HG03439 (cell line): ENCODE results near the gene FITM1.

ENCODE experiments used
- ATAC-seq: cut with Tn5 transposase; IDR thresholded peaks from one replicate; pipeline ENCODE4 v1.9.1; 2021; ENCODE audit warnings: mild to moderate bottlenecking, moderate library complexity; ENCODE audit not compliant: unreplicated experiment

The FITM1 gene

DNA sequence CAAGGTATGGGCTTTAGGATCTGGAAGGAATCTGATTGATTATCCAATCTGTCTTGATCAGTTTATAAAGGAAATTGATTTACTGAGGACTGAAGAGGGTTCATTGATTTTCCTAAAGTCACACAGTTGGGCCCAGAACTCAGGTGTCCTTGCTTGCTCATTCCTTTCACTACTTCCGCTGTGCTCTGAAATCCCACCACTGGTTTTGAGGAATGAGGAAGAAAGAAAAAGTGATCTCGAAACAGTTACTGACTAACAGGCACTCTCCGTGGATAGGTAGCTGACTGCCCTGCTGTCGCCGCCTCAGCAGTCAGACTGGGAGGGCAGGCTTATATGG is at the start of gene FITM1:
Gene FITM1, plus strand, starts transcription at position 280 of the 337 bp plus-strand sequence. CDS start 905 bp downstream, outside the sequence.
- ATAC-seq, result no peak

- ATAC-seq, result peak; percentile 84
Measured at GRCh38 chr14:24080888-24081738, 49.3 kb upstream of the FITM1 start.

DNA sequence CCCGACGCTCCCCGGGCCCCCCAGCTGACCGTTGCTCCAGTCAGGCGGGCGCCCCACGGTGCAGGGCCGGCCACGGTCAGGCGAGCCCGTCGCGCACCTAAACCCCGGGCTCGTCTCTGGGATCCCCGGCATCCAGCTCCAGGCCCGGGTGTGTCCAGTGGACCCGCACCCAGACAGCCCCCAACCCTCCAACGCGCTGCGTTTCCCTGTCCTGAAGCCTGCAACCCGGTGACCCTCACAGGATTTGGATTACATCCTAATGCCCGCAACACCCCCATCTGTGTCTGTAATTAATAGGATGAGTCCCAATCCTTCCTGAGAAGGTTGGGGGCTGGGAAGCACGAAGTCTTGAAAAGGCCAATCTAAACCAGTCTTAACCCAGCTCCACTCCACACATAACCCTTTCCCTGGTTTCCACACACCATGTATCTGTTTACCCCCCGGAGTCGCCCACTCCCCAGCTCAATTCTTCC is 48.7 kb upstream of the FITM1 start:
- ATAC-seq, result no peak

DNA sequence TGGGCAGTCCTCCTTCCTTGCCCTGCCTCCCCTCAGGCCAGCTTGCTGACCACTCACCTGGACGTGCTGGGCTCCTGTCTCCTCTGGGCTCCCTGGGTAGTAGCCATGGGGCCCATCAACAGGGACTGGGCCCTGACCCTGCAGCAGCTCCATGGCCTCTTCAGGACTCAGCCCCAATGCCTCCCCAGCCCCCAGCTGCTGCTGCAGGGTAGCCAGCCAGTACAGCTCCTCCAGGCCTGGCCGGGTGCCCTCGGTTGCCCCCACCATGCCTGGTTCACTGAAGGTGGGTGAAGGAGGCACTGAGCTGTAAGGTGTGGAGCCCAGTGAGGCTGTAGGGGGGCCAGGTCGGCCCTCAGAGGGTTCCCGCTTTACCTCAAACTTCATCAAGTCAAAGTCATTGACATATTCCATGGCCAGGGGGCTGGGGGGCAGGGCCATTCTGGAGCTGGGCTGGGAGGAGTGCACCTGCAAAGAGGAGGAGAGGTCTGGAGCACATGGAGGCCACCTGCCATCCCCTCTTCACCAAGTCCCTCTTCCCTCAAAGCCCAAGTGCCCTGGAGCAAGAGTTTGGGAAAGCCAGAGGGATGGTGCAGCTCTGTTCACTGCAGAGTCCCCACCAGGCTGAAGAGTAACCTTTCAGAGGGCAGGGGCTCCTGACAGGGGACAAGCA is 47.9 kb upstream of the FITM1 start:
- ATAC-seq, result no peak

- ATAC-seq, result no peak
Measured at GRCh38 chr14:24083462-24083861, 47.0 kb upstream of the FITM1 start.

DNA sequence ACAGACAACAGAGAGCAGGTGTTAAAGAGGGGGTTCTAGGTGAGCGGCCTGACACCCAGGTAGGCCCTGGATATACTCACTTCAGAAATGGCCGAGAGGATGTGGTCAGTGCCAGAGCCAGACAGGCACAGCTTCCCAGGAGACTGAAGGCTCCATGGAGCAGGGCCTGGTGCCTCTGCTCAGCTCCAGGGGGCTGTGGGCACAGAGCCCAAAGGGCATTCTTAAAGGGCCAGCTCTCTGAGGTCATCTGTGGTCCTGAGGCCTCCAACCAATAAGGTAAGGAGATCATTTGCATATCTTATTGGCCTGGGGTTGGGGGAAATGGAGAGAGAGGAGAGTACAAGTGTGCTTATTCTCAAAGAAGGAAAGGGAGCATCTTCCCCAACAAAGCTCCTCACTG is 46.0 kb upstream of the FITM1 start:
- no peak for ATAC-seq

DNA sequence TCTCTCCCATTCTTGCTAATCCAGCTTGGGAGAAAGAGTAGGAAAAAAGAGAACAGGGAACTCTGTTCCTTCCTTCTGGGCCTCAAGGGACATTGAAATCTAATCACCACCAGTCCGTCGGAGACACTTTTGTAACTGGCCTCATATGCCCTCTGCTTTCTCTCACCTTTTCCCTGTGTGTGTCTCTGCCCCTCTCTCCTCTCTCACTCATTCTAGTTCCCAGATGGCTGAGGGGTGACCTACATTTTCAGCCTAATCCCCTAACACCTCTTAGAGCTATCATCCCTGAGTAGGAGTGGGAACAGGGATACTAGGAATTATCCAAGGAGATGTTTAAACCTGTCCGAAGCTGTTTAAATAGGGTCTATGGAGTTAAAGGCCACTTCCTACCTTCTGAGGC is 45.2 kb upstream of the FITM1 start:
- ATAC-seq, result no peak

DNA sequence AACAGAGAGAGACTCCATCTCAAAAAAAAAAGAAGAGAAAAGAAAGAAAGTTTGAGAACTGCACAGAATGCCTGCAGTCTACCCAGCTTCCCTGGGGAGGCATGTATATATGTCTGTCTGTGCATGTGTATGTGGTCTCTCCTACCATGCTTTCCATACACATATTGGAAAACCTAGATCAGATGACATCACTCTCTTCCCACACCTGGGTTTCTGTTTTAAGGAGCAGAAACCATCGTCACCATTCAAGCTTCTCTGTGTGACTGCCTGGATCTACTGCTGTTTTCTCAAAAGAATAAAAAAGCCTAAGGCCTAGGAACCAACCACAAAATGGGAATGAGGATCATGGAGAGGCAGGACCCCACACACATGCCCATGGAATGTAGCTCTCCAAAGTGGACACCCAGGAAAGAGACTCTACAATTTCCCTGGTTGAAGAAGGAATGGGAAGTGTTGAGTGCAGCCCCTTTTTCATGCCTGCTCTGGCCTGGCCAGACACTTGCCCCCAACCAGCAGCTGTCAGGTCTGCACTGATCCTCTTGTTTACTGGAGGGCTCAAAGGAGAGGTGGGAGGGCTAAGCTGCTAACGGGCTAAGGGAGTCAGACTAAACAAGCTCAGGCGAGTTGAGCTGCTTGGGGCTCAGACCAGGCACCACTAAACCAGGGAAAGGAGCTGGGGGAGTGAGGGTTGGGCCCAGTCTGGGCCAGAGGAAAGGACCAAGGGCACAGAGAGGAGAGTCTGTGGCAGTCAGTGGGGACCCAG is 44.1 kb upstream of the FITM1 start:
- no peak for ATAC-seq

GRCh38 chr14:24087004-24087403 is 43.5 kb upstream of the FITM1 start:
- no peak for ATAC-seq

DNA sequence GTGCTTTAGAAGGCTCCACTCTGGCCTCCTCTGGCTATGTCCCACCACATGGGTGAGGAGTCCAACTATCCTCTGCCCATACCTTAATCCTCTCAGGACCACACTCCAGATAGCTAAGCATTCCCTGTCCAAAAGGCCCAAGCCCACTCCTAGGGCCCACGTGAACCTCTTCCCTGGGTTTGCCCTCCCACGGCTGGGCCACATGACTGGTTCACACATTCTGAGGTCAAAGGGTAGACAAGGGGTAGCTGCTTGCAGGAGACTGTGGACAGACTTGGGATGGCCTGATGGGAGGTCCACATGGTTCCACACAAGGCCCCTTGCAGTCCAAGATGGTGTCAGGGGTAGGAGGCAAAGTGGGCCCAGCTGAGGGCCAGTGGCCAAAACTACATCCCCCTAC is 42.4 kb upstream of the FITM1 start:
- no peak for ATAC-seq

DNA sequence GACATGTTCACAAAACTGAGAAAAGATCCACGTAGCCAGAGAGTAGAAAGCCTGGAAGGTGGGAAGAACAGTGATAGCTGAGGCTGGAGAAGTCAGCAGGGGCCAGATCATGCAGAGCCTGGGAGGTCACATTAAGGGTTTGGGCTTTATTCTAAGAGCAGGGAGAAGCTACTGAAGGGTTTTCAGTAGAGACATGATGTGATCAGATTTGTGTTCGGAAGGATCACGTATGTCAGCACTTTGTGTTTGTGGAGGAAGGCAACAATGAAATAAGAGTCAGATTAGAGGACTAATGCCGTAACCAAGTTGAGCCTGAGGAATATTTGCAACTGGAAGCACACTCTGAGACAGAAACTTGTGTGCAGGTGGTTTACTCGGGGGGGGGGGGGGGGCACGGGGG is 40.6 kb upstream of the FITM1 start:
- ATAC-seq, result no peak

- no peak for ATAC-seq
Measured at GRCh38 chr14:24092110-24092504, 38.4 kb upstream of the FITM1 start.

GRCh38 chr14:24092505-24093206 is 37.8 kb upstream of the FITM1 start:
- ATAC-seq, result no peak

DNA sequence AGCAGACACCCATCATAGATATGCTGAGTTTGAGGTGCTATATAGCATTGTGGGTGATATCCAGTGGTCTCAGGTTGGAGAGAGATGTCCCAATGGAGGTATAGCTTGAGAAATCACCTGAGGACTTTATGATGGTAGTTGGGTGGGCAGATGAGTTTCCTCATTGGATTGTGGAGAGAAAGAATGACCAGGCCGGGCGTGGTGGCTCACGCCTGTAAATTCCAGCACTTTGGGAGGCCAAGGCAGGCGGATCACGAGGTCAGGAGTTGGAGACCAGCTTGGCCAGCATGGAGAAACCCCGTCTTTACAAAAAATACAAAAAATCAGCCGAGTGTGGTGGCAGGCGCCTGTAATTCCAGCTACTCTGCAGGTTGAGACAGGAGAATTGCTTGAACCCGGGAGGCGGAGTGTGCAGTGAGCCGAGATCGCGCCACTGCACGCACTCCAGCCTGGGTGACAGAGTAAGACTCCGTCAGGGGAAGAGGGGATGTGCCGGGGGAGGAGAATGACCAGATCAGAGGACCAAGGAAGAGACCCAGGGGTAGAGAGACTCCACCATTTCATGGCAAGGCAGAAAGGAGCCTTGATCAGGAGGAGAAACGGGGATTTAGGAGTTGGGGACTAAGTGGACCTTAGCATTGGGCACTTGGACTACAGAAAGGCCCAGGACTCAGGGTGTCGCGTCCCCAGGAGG is 37.1 kb upstream of the FITM1 start:
- no peak for ATAC-seq

- ATAC-seq, result peak; percentile 53
Measured at GRCh38 chr14:24093901-24094840, 36.3 kb upstream of the FITM1 start, which contains the start of gene PCK2. Gene PCK2 (plus strand): TSS chr14:24094311. CDS start chr14:24094406, 95 bp downstream.

DNA sequence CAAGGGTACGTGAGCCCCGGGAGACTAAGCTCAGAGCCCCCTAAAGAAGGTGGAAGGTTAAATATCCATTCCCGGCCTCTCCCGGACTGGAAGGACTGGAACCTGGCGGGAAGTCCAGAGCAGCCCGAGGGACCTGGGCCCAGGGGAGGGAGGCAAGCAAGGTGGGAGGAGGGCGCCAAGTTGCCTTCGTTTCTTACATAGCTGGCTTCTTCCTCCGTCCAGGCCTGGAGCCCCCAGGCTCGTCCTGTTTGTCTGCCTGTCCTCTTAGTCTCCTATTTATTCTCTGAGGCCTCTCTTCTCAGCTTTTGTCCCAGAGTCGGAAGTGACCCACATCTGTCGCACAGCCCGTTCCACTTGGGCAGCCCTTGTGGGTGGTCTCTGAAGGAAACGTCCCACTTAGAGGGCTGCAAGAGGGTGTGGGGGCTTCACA is 35.6 kb upstream of the FITM1 start:
- no peak for ATAC-seq

GRCh38 chr14:24095271-24096068 is 35.0 kb upstream of the FITM1 start:
- peak; percentile 61 for ATAC-seq

DNA sequence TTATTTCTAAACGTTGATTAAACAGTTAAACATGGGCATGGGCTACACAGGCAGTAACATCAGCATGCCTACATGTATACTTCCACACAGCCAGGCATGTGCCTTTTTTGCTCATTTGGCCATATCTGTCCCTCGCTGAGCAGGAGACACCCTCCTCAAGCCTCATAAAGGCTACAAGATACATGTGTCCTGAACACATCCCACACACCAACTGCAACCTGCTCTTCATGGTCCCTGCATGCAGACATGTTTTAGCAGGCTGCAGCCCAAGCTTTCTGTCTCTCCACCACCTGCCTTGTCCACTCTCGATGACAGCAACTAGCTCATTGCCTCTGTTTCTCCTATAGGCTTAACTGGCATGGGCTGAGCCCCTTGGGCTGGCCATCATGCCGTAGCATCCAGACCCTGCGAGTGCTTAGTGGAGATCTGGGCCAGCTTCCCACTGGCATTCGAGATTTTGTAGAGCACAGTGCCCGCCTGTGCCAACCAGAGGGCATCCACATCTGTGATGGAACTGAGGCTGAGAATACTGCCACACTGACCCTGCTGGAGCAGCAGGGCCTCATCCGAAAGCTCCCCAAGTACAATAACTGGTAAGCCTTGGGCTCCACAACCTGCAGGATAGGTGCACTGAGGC is 33.8 kb upstream of the FITM1 start:
- no peak for ATAC-seq
